ENCODE data around the gene RALY. TPM values are rescaled to one million over a fixed set of nuclear protein-coding genes. Genes with fewer than 3 reads are reported as not detected.

Gene RALY
- total and polyA plus RNA-seq, 2 of the 4 experiments (the other 2 are of a cell fraction) = 46.2 to 115 TPM

DNA sequence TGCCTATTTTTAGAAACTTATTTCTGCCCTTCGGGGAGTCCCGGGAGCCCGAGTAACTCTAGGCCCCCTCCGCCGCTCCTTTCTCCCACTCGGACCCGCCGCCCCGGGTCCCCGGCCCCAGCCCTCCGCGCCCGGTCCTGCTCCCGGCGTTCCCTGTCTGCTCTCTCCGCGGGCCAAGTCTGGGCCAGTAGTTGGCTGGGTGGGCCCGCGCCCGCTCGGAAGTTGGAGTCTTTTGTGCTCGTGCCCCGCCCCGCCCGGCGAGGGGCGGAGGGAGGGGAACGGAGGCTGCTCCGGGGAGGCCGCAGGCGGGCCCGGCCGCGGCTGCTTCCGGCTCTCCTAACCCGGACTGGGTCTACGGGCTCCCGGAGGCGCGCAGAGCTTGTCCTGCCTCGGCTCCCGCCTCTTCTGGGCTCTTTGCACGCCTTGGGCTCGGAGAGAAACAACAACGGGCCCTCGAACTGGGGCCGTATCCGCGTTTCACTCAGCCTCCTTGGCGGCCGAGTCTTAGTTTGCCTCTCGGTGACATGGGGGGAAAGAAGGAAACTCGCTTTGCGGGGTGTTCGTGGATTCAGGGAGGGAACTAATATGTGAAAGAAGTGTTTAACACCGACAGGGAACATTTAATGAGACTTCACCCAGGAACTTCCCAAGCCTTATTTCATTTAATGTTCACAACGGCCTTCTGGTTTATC lies 657 bp downstream of the RALY start:
- Histone ChIP-seq H4K5ac (ENCODE audit: low read depth, low read length) (no peak overlapping the region), H3K4me3 (ENCODE audit: insufficient read depth, low read depth, low read length) (peak overlapping the region; percentile 88), H3K36me3 (ENCODE audit: control insufficient read depth, insufficient read depth, low read length) (no peaks in the 10 kb centered on the region), H3K18ac (ENCODE audit: low read depth, low read length) (peak overlapping the region; percentile 38), H4K91ac (ENCODE audit: insufficient read depth, low read depth, low read length) (peak overlapping the region; percentile 88), H2AK9ac (replicated peaks; ENCODE audit: low read depth, low read length, poor library complexity) (peak overlapping the region; percentile 97), H3K9ac (ENCODE audit: low read depth, low read length) (peak overlapping the region; percentile 97), H3K56ac (ENCODE audit: extremely low read depth, insufficient read depth, low read length) (peak overlapping the region; percentile 81), H2BK5ac (ENCODE audit: low read depth, low read length, poor library complexity, severe bottlenecking) (peak overlapping the region; percentile 92), H4K20me1 (ENCODE audit: insufficient read depth, low read length) (peaks cover 51% of the 10 kb centered on the region), H3K4me2 (ENCODE audit: low read depth, low read length) (peak overlapping the region; percentile 99), H3K4ac (ENCODE audit: low read depth, low read length) (peak overlapping the region; percentile 93), H3K27me3 (ENCODE audit: control insufficient read depth, insufficient read depth, low read length) (no peaks in the 10 kb centered on the region), H3K9me3 (ENCODE audit: control insufficient read depth, insufficient read depth, low read length) (no peaks in the 10 kb centered on the region), H3K27ac (ENCODE audit: insufficient read depth, low read length) (peak overlapping the region; percentile 95), H3K79me1 (ENCODE audit: low read depth in 1 of 2, low read length in 2 of 2) (peaks cover 18 to 65% of the 10 kb centered on the region in 2 experiments), H2BK120ac (ENCODE audit: low read depth, low read length) (peak overlapping the region; percentile 56; the same call in 1 of the 2 replicates), H3K23ac (ENCODE audit: low read depth, low read length) (peak overlapping the region; percentile 98), H2AFZ (replicated peaks; ENCODE audit: low read length, poor library complexity) (peak overlapping the region; percentile 98), H2AK5ac (ENCODE audit: low read depth, low read length) (peak overlapping the region; percentile 80), H2BK20ac (ENCODE audit: low read depth, low read length) (no peak overlapping the region), H2BK15ac (ENCODE audit: low read depth, low read length) (peak overlapping the region; percentile 12; the same call in 1 of the 3 replicates), H3K9me1 (ENCODE audit: insufficient read depth, low read length) (peaks cover 15% of the 10 kb centered on the region), H3K14ac (replicated peaks; ENCODE audit: low read depth, low read length) (peak overlapping the region; percentile 93), H3K4me1 (ENCODE audit: control insufficient read depth, insufficient read depth, low read length) (peaks cover 15% of the 10 kb centered on the region), H4K8ac (ENCODE audit: low read depth in 2 of 2, low read length in 2 of 2) (peak overlapping the region; percentile 52 to 62; a peak in 2 of 4 replicates)
- BruUV-seq (replicated peaks) = no TSS peak
- DNase-seq (peak; percentile 72), ATAC-seq (ENCODE audit: low read depth) (peak; percentile 22)
- ChIA-PET POLR2A (ENCODE audit: unreplicated experiment) (interaction anchor here (0.7 kb wide), 1 partner anchor 93 kb away, joined by 5 read pairs; no protein-coding TSS in a partner anchor), CTCF (no interaction called here)
- dilution Hi-C loops (cut with HindIII; ENCODE audit: low sequenced_read_pairs, unreplicated experiment) (no loop called here), intact Hi-C loops (cut with micrococcal nuclease) (no loop called here), in situ Hi-C loops (cut with MboI; ENCODE audit: low sequenced_read_pairs) (no loop called here)
- WGBS, 2 experiments (ENCODE audit: extremely low coverage in 2 of 2, insufficient read length in 1 of 2) = 0% methylated on average over 3 of the region's 57 CpGs; no CpG with 5 or more reads in 1 of the 2 experiments
- TF ChIP-seq, protein P1, sequence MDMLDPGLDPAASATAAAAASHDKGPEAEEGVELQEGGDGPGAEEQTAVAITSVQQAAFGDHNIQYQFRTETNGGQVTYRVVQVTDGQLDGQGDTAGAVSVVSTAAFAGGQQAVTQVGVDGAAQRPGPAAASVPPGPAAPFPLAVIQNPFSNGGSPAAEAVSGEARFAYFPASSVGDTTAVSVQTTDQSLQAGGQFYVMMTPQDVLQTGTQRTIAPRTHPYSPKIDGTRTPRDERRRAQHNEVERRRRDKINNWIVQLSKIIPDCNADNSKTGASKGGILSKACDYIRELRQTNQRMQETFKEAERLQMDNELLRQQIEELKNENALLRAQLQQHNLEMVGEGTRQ (IDR thresholded peaks at IDR 0.05; ENCODE audit: low read depth, low read length) = no peak
- TF ChIP-seq MXI1 (IDR thresholded peaks at IDR 0.05; ENCODE audit: borderline replicate concordance, low read depth, low read length) (peak; percentile 54; the same call in 1 of the 2 replicates), BHLHE40 (IDR thresholded peaks at IDR 0.05; ENCODE audit: low read depth, low read length) (0 out of 2 replicates have a peak, but pooled peaks have one; percentile 19), MAZ (IDR thresholded peaks at IDR 0.05; ENCODE audit: borderline replicate concordance, low read depth, low read length) (peak; percentile 99)

All from IMR-90 (cell line).